Measurements from ENCODE around the gene TMEM88.

DNA sequence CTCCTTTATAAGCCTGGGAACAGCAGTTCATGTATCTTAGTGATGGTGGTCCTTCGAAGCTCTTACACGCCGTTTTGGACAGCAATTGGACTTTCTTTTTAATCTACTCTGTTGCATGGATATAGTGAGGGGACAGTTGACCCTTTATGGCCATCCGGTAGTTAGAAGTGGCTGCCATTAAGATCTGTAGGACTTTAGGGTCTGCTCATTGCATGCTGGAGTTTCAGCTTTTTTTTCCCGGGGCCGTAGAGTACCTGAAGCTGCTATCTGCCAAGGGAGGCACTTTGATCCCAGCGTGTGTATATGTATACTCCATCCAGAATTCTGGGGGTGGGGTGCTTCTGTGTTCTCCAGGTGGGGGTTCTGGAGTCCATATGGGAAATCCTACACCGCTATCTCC lies 4.2 kb downstream of the TMEM88 start:
- TF ChIP-seq, protein P1, sequence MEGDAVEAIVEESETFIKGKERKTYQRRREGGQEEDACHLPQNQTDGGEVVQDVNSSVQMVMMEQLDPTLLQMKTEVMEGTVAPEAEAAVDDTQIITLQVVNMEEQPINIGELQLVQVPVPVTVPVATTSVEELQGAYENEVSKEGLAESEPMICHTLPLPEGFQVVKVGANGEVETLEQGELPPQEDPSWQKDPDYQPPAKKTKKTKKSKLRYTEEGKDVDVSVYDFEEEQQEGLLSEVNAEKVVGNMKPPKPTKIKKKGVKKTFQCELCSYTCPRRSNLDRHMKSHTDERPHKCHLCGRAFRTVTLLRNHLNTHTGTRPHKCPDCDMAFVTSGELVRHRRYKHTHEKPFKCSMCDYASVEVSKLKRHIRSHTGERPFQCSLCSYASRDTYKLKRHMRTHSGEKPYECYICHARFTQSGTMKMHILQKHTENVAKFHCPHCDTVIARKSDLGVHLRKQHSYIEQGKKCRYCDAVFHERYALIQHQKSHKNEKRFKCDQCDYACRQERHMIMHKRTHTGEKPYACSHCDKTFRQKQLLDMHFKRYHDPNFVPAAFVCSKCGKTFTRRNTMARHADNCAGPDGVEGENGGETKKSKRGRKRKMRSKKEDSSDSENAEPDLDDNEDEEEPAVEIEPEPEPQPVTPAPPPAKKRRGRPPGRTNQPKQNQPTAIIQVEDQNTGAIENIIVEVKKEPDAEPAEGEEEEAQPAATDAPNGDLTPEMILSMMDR (IDR thresholded peaks at IDR 0.05): no peak
- no peak for TF ChIP-seq POLR2AphosphoS5 (IDR thresholded peaks at IDR 0.05; ENCODE audit: insufficient read depth in 1 of 2, low read depth in 1 of 2)
- TF ChIP-seq POLR2A (IDR thresholded peaks at IDR 0.05): no peak
